ENCODE measurements around the gene FAM20C. TPM values are rescaled to one million over a fixed set of nuclear protein-coding genes. Genes with fewer than 3 reads are reported as not detected.

The FAM20C gene
- total RNA-seq, 1 donor from 2014 or later, result 32.9 TPM

GRCh38 chr7:301291-302053, 109.1 kb downstream of the FAM20C start:
- H3K36me3 Mint-ChIP-seq (ENCODE audit: insufficient read depth), result no peaks in the 10 kb centered on the region
- no peak overlapping the region for H3K27ac Mint-ChIP-seq
- no peak for DNase-seq (ENCODE audit: low spot score, unreplicated experiment)
- H3K4me1 Mint-ChIP-seq (ENCODE audit: low read depth), result no peaks in the 10 kb centered on the region
- H3K4me3 Mint-ChIP-seq (ENCODE audit: low read depth), result no peak overlapping the region
- TF ChIP-seq, protein P1, sequence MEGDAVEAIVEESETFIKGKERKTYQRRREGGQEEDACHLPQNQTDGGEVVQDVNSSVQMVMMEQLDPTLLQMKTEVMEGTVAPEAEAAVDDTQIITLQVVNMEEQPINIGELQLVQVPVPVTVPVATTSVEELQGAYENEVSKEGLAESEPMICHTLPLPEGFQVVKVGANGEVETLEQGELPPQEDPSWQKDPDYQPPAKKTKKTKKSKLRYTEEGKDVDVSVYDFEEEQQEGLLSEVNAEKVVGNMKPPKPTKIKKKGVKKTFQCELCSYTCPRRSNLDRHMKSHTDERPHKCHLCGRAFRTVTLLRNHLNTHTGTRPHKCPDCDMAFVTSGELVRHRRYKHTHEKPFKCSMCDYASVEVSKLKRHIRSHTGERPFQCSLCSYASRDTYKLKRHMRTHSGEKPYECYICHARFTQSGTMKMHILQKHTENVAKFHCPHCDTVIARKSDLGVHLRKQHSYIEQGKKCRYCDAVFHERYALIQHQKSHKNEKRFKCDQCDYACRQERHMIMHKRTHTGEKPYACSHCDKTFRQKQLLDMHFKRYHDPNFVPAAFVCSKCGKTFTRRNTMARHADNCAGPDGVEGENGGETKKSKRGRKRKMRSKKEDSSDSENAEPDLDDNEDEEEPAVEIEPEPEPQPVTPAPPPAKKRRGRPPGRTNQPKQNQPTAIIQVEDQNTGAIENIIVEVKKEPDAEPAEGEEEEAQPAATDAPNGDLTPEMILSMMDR (IDR thresholded peaks at IDR 0.05; ENCODE audit: unreplicated experiment), result no peak
- H3K27me3 Mint-ChIP-seq, result peaks cover 23% of the 10 kb centered on the region
- no peaks in the 10 kb centered on the region for H3K9me3 Mint-ChIP-seq (ENCODE audit: low read depth)

DNA sequence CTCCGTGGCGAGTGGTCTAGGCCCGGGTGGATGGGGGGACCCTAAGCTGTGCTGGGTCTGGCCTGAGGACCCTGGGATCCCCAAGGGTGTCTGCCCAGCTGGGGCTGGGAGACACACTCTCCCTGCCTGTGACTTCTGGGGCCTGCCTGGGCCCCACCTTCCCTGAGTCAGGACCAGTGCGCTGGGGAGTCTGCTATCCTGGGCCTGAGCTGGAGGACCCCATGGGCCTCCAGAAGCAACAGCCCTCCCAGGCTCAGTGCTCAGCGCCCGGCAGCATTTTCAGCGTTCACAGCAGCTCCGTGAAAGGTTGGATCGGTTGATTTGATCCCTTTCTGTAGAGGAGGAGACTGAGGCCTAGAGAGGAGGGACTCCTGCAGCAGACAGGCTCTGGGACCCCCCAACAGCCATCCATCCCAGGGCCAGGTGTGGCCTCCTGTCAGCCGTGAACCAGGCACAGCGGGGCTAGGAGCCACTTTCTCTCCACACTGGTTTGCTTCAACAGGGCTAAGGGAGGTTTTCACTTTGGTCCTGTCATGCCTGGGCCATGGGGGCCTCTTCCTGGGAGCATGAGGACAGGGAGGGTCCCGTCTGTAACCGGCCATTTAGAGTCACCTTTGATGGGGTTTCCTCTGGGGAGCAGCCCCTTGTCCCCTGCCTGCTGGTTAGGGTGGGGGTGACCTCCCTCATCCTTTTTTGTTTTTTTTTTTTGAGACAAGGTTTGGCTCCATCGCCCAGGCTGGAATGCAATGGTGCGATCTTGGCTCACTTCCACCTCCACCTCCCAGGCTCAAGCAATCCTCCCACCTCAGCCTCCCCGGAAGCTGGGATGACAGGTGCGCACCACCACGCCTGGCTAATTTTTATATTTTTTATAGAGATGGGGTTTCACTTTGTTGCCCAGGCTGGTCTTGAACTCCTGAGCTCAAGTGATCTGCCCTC, 110.0 kb downstream of the FAM20C start:
- TF ChIP-seq, protein P1 (IDR thresholded peaks at IDR 0.05; ENCODE audit: unreplicated experiment), result no peak
- no peaks in the 10 kb centered on the region for H3K36me3 Mint-ChIP-seq (ENCODE audit: insufficient read depth)
- H3K27ac Mint-ChIP-seq, result no peak overlapping the region
- no peak overlapping the region for H3K4me3 Mint-ChIP-seq (ENCODE audit: low read depth)
- H3K27me3 Mint-ChIP-seq, result peaks cover 23% of the 10 kb centered on the region
- H3K4me1 Mint-ChIP-seq (ENCODE audit: low read depth), result no peaks in the 10 kb centered on the region
- H3K9me3 Mint-ChIP-seq (ENCODE audit: low read depth), result no peaks in the 10 kb centered on the region
- no peak for DNase-seq (ENCODE audit: low spot score, unreplicated experiment)

- Mint-ChIP-seq H3K27me3 (peaks cover 23% of the 10 kb centered on the region), H3K36me3 (ENCODE audit: insufficient read depth) (no peaks in the 10 kb centered on the region), H3K27ac (no peak overlapping the region), H3K4me1 (ENCODE audit: low read depth) (no peaks in the 10 kb centered on the region), H3K4me3 (ENCODE audit: low read depth) (no peak overlapping the region), H3K9me3 (ENCODE audit: low read depth) (peaks cover 4% of the 10 kb centered on the region)
- no peak for DNase-seq (ENCODE audit: low spot score, unreplicated experiment)
- TF ChIP-seq, protein P1 (IDR thresholded peaks at IDR 0.05; ENCODE audit: unreplicated experiment), result no peak
These were observed 111.1 kb downstream of the FAM20C start for GRCh38 chr7:303425-303824.

DNA sequence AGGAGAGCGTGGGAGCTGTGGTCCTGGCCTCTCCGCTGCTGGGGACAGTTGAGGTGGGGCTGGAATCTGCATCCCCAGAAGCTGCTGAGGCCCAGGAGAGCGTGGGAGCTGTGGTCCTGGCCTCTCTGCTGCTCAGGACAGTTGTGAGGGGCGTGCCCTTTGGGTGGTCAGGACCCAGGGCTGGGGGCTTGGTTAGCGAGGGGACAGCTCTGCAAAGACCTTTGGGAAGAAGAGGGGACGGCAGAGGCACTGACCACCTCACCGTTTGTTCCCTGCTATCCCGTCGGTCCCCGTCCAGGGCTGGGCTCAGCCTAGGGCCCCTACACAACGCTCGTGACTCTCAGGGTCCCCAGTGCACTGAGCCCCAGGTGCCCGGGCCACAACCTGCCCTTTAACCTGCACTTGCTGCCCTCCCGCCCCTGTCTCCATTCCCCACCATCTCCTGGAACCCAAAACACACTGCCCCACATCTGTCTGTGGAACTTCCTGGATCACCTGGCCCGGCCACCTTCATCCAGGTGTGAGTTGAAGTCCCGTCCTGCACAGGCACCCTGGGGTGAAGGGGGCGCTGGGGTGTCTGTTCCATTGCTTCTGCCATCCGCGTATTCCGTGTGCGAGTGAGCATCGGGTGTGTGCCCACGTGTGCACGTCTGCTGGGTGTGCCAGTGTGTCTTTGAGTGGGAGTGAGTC, 111.7 kb downstream of the FAM20C start:
- Mint-ChIP-seq H3K27me3 (peaks cover 17% of the 10 kb centered on the region), H3K27ac (no peak overlapping the region), H3K36me3 (ENCODE audit: insufficient read depth) (no peaks in the 10 kb centered on the region), H3K4me3 (ENCODE audit: low read depth) (no peak overlapping the region), H3K4me1 (ENCODE audit: low read depth) (no peaks in the 10 kb centered on the region), H3K9me3 (ENCODE audit: low read depth) (peaks cover 4% of the 10 kb centered on the region)
- TF ChIP-seq, protein P1 (IDR thresholded peaks at IDR 0.05; ENCODE audit: unreplicated experiment), result no peak
- no peak for DNase-seq (ENCODE audit: low spot score, unreplicated experiment)

Measured in progenitor cell of endocrine pancreas (in vitro differentiated cells).